ENCODE results near the gene ATP9A. TPM values are rescaled to one million over a fixed set of nuclear protein-coding genes. Genes with fewer than 3 reads are reported as not detected.

ATP9A gene
- total and polyA plus RNA-seq, 2 of the 8 experiments (the other 6 are each of a cell fraction or from before 2014, with no cell fraction given): 5.0 to 6.4 TPM

GRCh38 chr20:51547951-51548350 lies 220.2 kb downstream of the ATP9A start:
- H4K8ac ChIP-seq (ENCODE audit: extremely low read depth, insufficient read depth, low read length): no peak overlapping the region
- H2BK20ac ChIP-seq (ENCODE audit: low read length): no peak overlapping the region
- H2AFZ ChIP-seq (ENCODE audit: low read length): no peak overlapping the region
- DNase-seq (ENCODE audit: low read depth in 1 of 2, low spot score in 2 of 2) (no peak), FAIRE-seq (no peak)
- no peaks in the 10 kb centered on the region for H3K79me1 ChIP-seq (ENCODE audit: low read depth, low read length)
- H2BK5ac ChIP-seq (ENCODE audit: low read depth, low read length): no peak overlapping the region
- H2BK15ac ChIP-seq (ENCODE audit: low read length): no peak overlapping the region
- peaks cover 5 to 27% (median 24%) of the 10 kb centered on the region in 4 experiments for H3K27me3 ChIP-seq (replicated peaks in 1 of 4; ENCODE audit: control insufficient read depth in 3 of 4, extremely low read depth in 1 of 4, insufficient read depth in 3 of 4, low read length in 3 of 4)
- 85% methylated on average over 7 of the region's 7 CpGs; no CpG with 5 or more reads in 1 of the 2 experiments for WGBS, 2 experiments (ENCODE audit: extremely low coverage in 1 of 2, insufficient coverage in 1 of 2, insufficient read length in 1 of 2, insufficient replicate concordance in 2 of 2, low coverage in 1 of 2, low lambda C conversion rate in 2 of 2, missing lambda C conversion rate in 1 of 2)
- H3K4ac ChIP-seq (replicated peaks; ENCODE audit: insufficient read length, low read depth, low read length): no peak overlapping the region
- H4K5ac ChIP-seq (ENCODE audit: insufficient read length, low read depth, low read length): no peak overlapping the region
- peaks cover 6% of the 10 kb centered on the region; the same call in 1 of the 2 replicates for H3K23me2 ChIP-seq (ENCODE audit: low read depth, low read length)
- H3K79me2 ChIP-seq (ENCODE audit: control insufficient read depth in 1 of 2, insufficient read depth in 2 of 2, low read length in 2 of 2): no peaks in the 10 kb centered on the region
- no peak overlapping the region for H3K23ac ChIP-seq (ENCODE audit: insufficient read length)
- no peak overlapping the region for H3K27ac ChIP-seq (ENCODE audit: low read depth, low read length)
- POLR2A ChIA-PET (ENCODE audit: partially characterized antibody): no interaction called here
- no peak overlapping the region for H3K4me3 ChIP-seq (ENCODE audit: extremely low read depth in 1 of 4, insufficient read depth in 2 of 4, low read depth in 3 of 4, low read length in 4 of 4)
- no peaks in the 10 kb centered on the region for H3K36me3 ChIP-seq (ENCODE audit: control insufficient read depth in 2 of 4, insufficient read depth in 4 of 4, low read length in 3 of 4)
- no peaks in the 10 kb centered on the region for H3K9me3 ChIP-seq (ENCODE audit: insufficient read depth in 2 of 2, low read depth in 1 of 2, low read length in 1 of 2)
- no peak overlapping the region for H3K4me2 ChIP-seq (ENCODE audit: insufficient read depth in 1 of 2, low read depth in 2 of 2, low read length in 2 of 2)
- TF ChIP-seq MAX (IDR thresholded peaks at IDR 0.05) (no peak), TAF1 (IDR thresholded peaks at IDR 0.05; ENCODE audit: low read depth, low read length) (no peak), MAFK (IDR thresholded peaks at IDR 0.05; ENCODE audit: low read depth, low read length) (no peak), POLR2A (IDR thresholded peaks at IDR 0.05; ENCODE audit: control extremely low read depth in 1 of 2, low read depth in 2 of 2, low read length in 2 of 2) (no peak), ASH2L (IDR thresholded peaks at IDR 0.05; ENCODE audit: low read length) (no peak), TAF7 (optimal IDR thresholded peaks at IDR 0.05; ENCODE audit: borderline replicate concordance, low read depth, low read length) (no peak), YY1 (IDR thresholded peaks at IDR 0.05; ENCODE audit: low read depth, low read length) (no peak), TEAD4 (IDR thresholded peaks at IDR 0.05; ENCODE audit: low read depth, low read length) (no peak), SP1 (IDR thresholded peaks at IDR 0.05; ENCODE audit: low read depth, low read length) (no peak), EGR1 (IDR thresholded peaks at IDR 0.05; ENCODE audit: borderline replicate concordance, low read depth, low read length) (no peak), NANOG (IDR thresholded peaks at IDR 0.05; ENCODE audit: insufficient read depth, low read depth, low read length, poor library complexity, severe bottlenecking) (no peak), CBX8 (IDR thresholded peaks at IDR 0.05; ENCODE audit: borderline replicate concordance, low read depth, low read length) (no peak), EZH2 (IDR thresholded peaks at IDR 0.05; ENCODE audit: low read depth, low read length, severe bottlenecking) (no peak)
- no peak overlapping the region for H3K9ac ChIP-seq (replicated peaks in 1 of 4; ENCODE audit: extremely low read depth in 1 of 4, low read depth in 3 of 4, low read length in 3 of 4)
- H4K20me1 ChIP-seq (replicated peaks in 1 of 2; ENCODE audit: control insufficient read depth in 1 of 2, insufficient read depth in 2 of 2, low read length in 2 of 2): no peaks in the 10 kb centered on the region
- H2BK120ac ChIP-seq (replicated peaks; ENCODE audit: low read depth, low read length): no peak overlapping the region
- no peak overlapping the region for H3K56ac ChIP-seq (replicated peaks; ENCODE audit: insufficient read length, low read depth, low read length)
- H2BK12ac ChIP-seq (ENCODE audit: low read depth, low read length): no peak overlapping the region
- CTCF ChIA-PET (ENCODE audit: partially characterized antibody): interaction anchor here (0.8 to 1.4 kb wide), 4 partner anchors 15 to 560 kb away, joined by 3 to 4 read pairs (median 3); no protein-coding TSS in a partner anchor
- H3K4me1 ChIP-seq (replicated peaks in 1 of 4; ENCODE audit: control insufficient read depth in 3 of 4, insufficient read depth in 4 of 4, low read length in 3 of 4): peaks cover 0 to 3% (median 1%) of the 10 kb centered on the region in 4 experiments; a peak in 2 of 7 replicates
- H3K18ac ChIP-seq (ENCODE audit: extremely low read depth, low read length): no peak overlapping the region
- H4K91ac ChIP-seq (replicated peaks; ENCODE audit: insufficient read length, low read length): no peak overlapping the region
- no peak overlapping the region for H2AK5ac ChIP-seq (ENCODE audit: low read depth, low read length)
- H3K14ac ChIP-seq (ENCODE audit: insufficient read length): no peak overlapping the region

All from H1 (cell line).